HL-60 (cell line): Measurements from ENCODE around the gene RGS10.

ENCODE experiments used
- DNase-seq, 2 experiments: peaks; one replicate each; pipeline ENCODE4 v3.0.0-alpha.2; 2010 to 2020; ENCODE audit warnings: low read depth in 1 of 2, low spot score in 1 of 2
- H3K27ac ChIP-seq: fragments of 250-450 bp; sonication (Bioruptor Pico); replicated peaks from 2 replicates; pipeline ENCODE4 v1.5.1; 2020; ENCODE audit warnings: mild to moderate bottlenecking, moderate library complexity
- H3K27me3 ChIP-seq: fragments of 250-450 bp; sonication (Bioruptor Pico); 2 replicates; pipeline ENCODE4 v1.5.1; 2021; ENCODE audit warnings: mild to moderate bottlenecking, moderate library complexity; ENCODE audit not compliant: insufficient read depth, poor library complexity, severe bottlenecking
- H3K4me3 ChIP-seq: replicated peaks from 2 replicates; pipeline ENCODE4 v1.5.1; 2011; ENCODE audit warnings: mild to moderate bottlenecking, control low read depth, low read length; ENCODE audit not compliant: insufficient read depth
- CTCF ChIP-seq: IDR thresholded peaks from one replicate; pipeline ENCODE4 v1.5.1; 2011; ENCODE audit warnings: low read length, control low read depth, inconsistent platforms; ENCODE audit not compliant: insufficient read depth
- GABPA ChIP-seq: IDR thresholded peaks from 2 replicates; pipeline ENCODE4 v1.6.1; 2012; ENCODE audit warnings: low read depth
- POLR2AphosphoS5 ChIP-seq: IDR thresholded peaks from 2 replicates; pipeline ENCODE4 v1.6.1; 2012; ENCODE audit warnings: low read depth
- REST ChIP-seq: IDR thresholded peaks from 2 replicates; pipeline ENCODE4 v1.6.1; 2012; ENCODE audit warnings: low read depth; ENCODE audit not compliant: insufficient replicate concordance
- SPI1 ChIP-seq: IDR thresholded peaks from 2 replicates; pipeline ENCODE4 v1.6.1; 2012; ENCODE audit warnings: low read depth, mild to moderate bottlenecking, borderline replicate concordance

RGS10 gene

GRCh38 chr10:119493155-119493554 lies 49.4 kb downstream of the RGS10 start:
- no peaks in the 10 kb centered on the region for H3K27me3 ChIP-seq
- no peak for DNase-seq
- no peak overlapping the region for H3K4me3 ChIP-seq
- H3K27ac ChIP-seq = no peak overlapping the region
- no peak for TF ChIP-seq CTCF
- no peak for TF ChIP-seq SPI1
- TF ChIP-seq REST = no peak
- no peak for TF ChIP-seq GABPA
- no peak for TF ChIP-seq POLR2AphosphoS5

- no peaks in the 10 kb centered on the region for H3K27me3 ChIP-seq
- H3K4me3 ChIP-seq = no peak overlapping the region
- H3K27ac ChIP-seq = no peak overlapping the region
- no peak for TF ChIP-seq CTCF
- no peak for TF ChIP-seq POLR2AphosphoS5
- no peak for DNase-seq
These were observed 50.4 kb downstream of the RGS10 start for GRCh38 chr10:119491966-119492757.

GRCh38 chr10:119489991-119490326 lies 52.6 kb downstream of the RGS10 start:
- Histone ChIP-seq H3K27me3 (no peaks in the 10 kb centered on the region), H3K27ac (peak overlapping the region; percentile 25; the same call in 1 of the 2 replicates), H3K4me3 (no peak overlapping the region; the same call in 1 of the 2 replicates)
- TF ChIP-seq CTCF (no peak), REST (no peak), POLR2AphosphoS5 (no peak), SPI1 (no peak), GABPA (no peak)
- no peak for DNase-seq

- Histone ChIP-seq H3K27ac (no peak overlapping the region), H3K4me3 (no peak overlapping the region), H3K27me3 (no peaks in the 10 kb centered on the region)
- no peak for DNase-seq
- no peak for TF ChIP-seq GABPA
- TF ChIP-seq POLR2AphosphoS5 = no peak
- no peak for TF ChIP-seq CTCF
- no peak for TF ChIP-seq REST
- TF ChIP-seq SPI1 = no peak
These were observed 53.8 kb downstream of the RGS10 start for GRCh38 chr10:119488675-119489074.
